CD14-positive monocyte (primary cell): ENCODE data around the gene RPL18. TPM values are rescaled to one million over a fixed set of nuclear protein-coding genes. Genes with fewer than 3 reads are reported as not detected.

Source experiments
- DNase-seq, 3 donors: peaks; one replicate each; pipeline ENCODE4 v3.0.0-alpha.2; 2011 to 2022
- H2AFZ ChIP-seq: 2 replicates; pipeline ENCODE4 v1.6.0; 2012; ENCODE audit warnings: mild to moderate bottlenecking, low read depth, low read length, inconsistent platforms; ENCODE audit not compliant: insufficient read depth, poor library complexity, severe bottlenecking
- H3K27ac ChIP-seq, 2 donors: 1 replicate in 1 of 2; 2 replicates in 1 of 2; pipeline ENCODE4 v1.5.1; 2012 to 2013; ENCODE audit warnings: low read length in 2 of 2, control low read depth in 1 of 2, inconsistent platforms in 1 of 2, low read depth in 1 of 2, mild to moderate bottlenecking in 1 of 2
- H3K27me3 ChIP-seq, 2 donors: one replicate each; pipeline versions ENCODE4 v1.6.0 to v1.6.1; 2011 to 2013; ENCODE audit warnings: low read length in 2 of 2; ENCODE audit not compliant: control insufficient read depth in 2 of 2, insufficient read depth in 2 of 2
- H3K36me3 ChIP-seq, 2 donors: replicated peaks in 1 of 2; 1 replicate in 1 of 2; 2 replicates in 1 of 2; pipeline versions ENCODE4 v1.5.1 to v1.6.1; 2012 to 2013; ENCODE audit warnings: low read length in 2 of 2, control low read depth in 1 of 2, inconsistent platforms in 1 of 2, mild to moderate bottlenecking in 1 of 2; ENCODE audit not compliant: insufficient read depth in 2 of 2, control insufficient read depth in 1 of 2
- H3K4me1 ChIP-seq, 2 donors: 1 replicate in 1 of 2; 2 replicates in 1 of 2; pipeline versions ENCODE4 v1.5.1 to v1.6.1; 2012 to 2013; ENCODE audit warnings: low read length in 2 of 2, control low read depth in 1 of 2, inconsistent platforms in 1 of 2, mild to moderate bottlenecking in 1 of 2, moderate library complexity in 1 of 2; ENCODE audit not compliant: insufficient read depth in 2 of 2, control insufficient read depth in 1 of 2
- H3K4me2 ChIP-seq: replicated peaks from 2 replicates; pipeline ENCODE3; 2012; ENCODE audit warnings: low read length, moderate library complexity, mild to moderate bottlenecking; ENCODE audit not compliant: poor library complexity, severe bottlenecking; ENCODE audit errors: extremely low read depth
- H3K4me3 ChIP-seq, 3 experiments: fragments of 200-600 bp in 1 of 3; sonication (generic) in 1 of 3; replicated peaks in 1 of 3; 1 replicate in 2 of 3; 2 replicates in 1 of 3; pipeline ENCODE4 v1.5.1; 2011 to 2013; ENCODE audit warnings: low read length in 3 of 3, mild to moderate bottlenecking in 3 of 3, control low read depth in 2 of 3, low read depth in 2 of 3, inconsistent platforms in 1 of 3, moderate library complexity in 1 of 3
- H3K79me2 ChIP-seq: 2 replicates; pipeline ENCODE4 v1.6.0; 2012; ENCODE audit warnings: mild to moderate bottlenecking, control low read depth, inconsistent platforms, low read length, moderate library complexity; ENCODE audit not compliant: insufficient read depth
- H3K9ac ChIP-seq: 2 replicates; pipeline ENCODE4 v1.6.0; 2017; ENCODE audit warnings: low read length, mild to moderate bottlenecking; ENCODE audit not compliant: insufficient read depth, poor library complexity, severe bottlenecking
- H3K9me3 ChIP-seq, 2 donors: replicated peaks in 1 of 2; 1 replicate in 1 of 2; 2 replicates in 1 of 2; pipeline versions ENCODE4 v1.5.1 to v1.6.1; 2012 to 2013; ENCODE audit warnings: low read length in 2 of 2, control low read depth in 1 of 2; ENCODE audit not compliant: control insufficient read depth in 1 of 2, insufficient read depth in 1 of 2
- H4K20me1 ChIP-seq: 2 replicates; pipeline ENCODE4 v1.6.0; 2012; ENCODE audit warnings: mild to moderate bottlenecking, low read length, control low read depth, moderate library complexity; ENCODE audit not compliant: insufficient read depth
- H3K27ac Mint-ChIP-seq, 7 donors: one replicate each; pipeline ENCODE4 v1.8.0; 2020; ENCODE audit warnings: mild to moderate bottlenecking in 7 of 7, mixed read lengths in 7 of 7, moderate library complexity in 6 of 7, inconsistent platforms in 2 of 7
- H3K27me3 Mint-ChIP-seq, 3 donors: one replicate each; pipeline ENCODE4 v1.8.0; 2021 to 2022; ENCODE audit warnings: low read depth in 3 of 3, mild to moderate bottlenecking in 3 of 3, mixed read lengths in 3 of 3, moderate library complexity in 3 of 3, inconsistent platforms in 1 of 3
- H3K36me3 Mint-ChIP-seq, 2 donors: one replicate each; pipeline ENCODE4 v1.8.0; 2020; ENCODE audit warnings: mixed read lengths in 2 of 2, inconsistent platforms in 1 of 2, mild to moderate bottlenecking in 1 of 2
- H3K4me1 Mint-ChIP-seq: one replicate; pipeline ENCODE4 v1.8.0; 2020; ENCODE audit warnings: mild to moderate bottlenecking, mixed read lengths
- H3K4me3 Mint-ChIP-seq, 2 donors: one replicate each; pipeline ENCODE4 v1.8.0; 2020; ENCODE audit warnings: mild to moderate bottlenecking in 2 of 2, mixed read lengths in 2 of 2, moderate library complexity in 1 of 2
- H3K9me3 Mint-ChIP-seq, 7 donors: one replicate each; pipeline ENCODE4 v1.8.0; 2020 to 2022; ENCODE audit warnings: mixed read lengths in 7 of 7, mild to moderate bottlenecking in 6 of 7, moderate library complexity in 6 of 7, inconsistent platforms in 2 of 7
- WGBS: methylation state at CpG from one replicate; pipeline ENCODE4 v1.1.5; 2013; ENCODE audit warnings: missing lambda C conversion rate; ENCODE audit not compliant: insufficient coverage; 5-methylcytosine and 5-hydroxymethylcytosine counted together
- intact Hi-C, 2 donors: fragments of 100-400 bp; cut with micrococcal nuclease; formaldehyde crosslinking; loops; one replicate each; pipeline versions ENCODE4 v1.15.0 to v1.15.1; 2023
- polyA plus RNA-seq, 3 donors: library from polyadenylated mRNA; depleted of rRNA in 1 of 3; unstranded in 2 of 3; stranded (reverse) in 1 of 3; fragments of 300-500 nt in 2 of 3; fragments of >200 nt in 1 of 3; fragmentation: Illumina TruSeq in 2 of 3; gene quantifications; 1 replicate in 2 of 3; 2 replicates in 1 of 3; pipeline ENCODE4 v1.2.3, GENCODE V29; 2012 to 2021
- TF ChIP-seq, protein P1 (sequence below): fragments of 200-600 bp; IDR thresholded peaks from one replicate; pipeline ENCODE4 v1.8.0; 2022; ENCODE audit warnings: antibody characterized with exemption, mild to moderate bottlenecking

RPL18 gene
- polyA plus RNA-seq, 3 donors: 803 to 1,540 (median 892) TPM

DNA sequence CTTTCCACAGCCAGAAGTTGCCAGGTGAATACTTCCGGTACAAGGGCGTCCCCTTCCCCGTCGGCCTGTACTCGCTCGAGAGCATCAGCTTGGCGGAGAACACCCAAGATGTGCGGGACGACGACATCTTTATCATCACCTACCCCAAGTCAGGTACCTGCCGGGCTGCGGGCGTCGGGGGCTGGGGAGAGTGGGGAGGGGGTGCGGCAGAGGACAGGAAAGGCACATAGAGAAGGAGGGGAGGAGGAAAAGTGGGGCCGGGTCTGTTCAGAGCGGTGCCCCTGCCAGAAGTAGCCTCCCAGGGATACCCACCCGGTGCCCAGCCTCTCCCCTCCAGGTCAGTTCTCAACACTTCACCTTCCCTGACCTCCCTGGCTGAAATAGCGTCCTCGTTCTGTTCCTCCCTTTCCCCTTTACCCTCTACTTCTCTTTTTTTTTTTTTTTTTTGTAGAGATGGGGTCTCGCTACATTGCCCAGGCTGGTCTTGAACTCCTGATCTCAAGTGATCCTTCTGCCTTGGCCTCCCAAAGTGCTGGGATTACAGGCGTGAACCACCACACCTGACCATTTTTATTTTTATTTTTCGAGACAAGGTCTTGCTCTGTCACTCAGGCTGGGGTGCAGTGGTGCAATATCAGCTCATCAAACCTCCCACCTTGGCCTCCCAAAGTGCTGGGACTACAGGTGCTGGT lies 42.9 kb downstream of the RPL18 start:
- no peaks in the 10 kb centered on the region for H3K27me3 ChIP-seq
- no peaks in the 10 kb centered on the region for H4K20me1 ChIP-seq
- H3K27ac ChIP-seq: no peak overlapping the region
- H3K4me3 ChIP-seq: no peak overlapping the region
- intact Hi-C loops: no loop called here
- no peak overlapping the region for H3K4me2 ChIP-seq
- Mint-ChIP-seq H3K27ac (peak overlapping the region in 1 of 7 donors; percentile 2), H3K4me3 (peak overlapping the region in 1 of 2 donors; percentile 16), H3K36me3 (no peaks in the 10 kb centered on the region), H3K27me3 (peaks cover 3 to 10% (median 5%) of the 10 kb centered on the region in 3 donors), H3K9me3 (peaks cover 0 to 5% (median 0%) of the 10 kb centered on the region in 7 donors), H3K4me1 (no peaks in the 10 kb centered on the region)
- H3K4me1 ChIP-seq: no peaks in the 10 kb centered on the region
- no peaks in the 10 kb centered on the region for H3K9me3 ChIP-seq
- 80% methylated on average over 1 of the region's 23 CpGs for WGBS
- no peak overlapping the region for H2AFZ ChIP-seq
- H3K36me3 ChIP-seq: no peaks in the 10 kb centered on the region
- no peak for DNase-seq
- H3K79me2 ChIP-seq: no peaks in the 10 kb centered on the region
- no peak overlapping the region for H3K9ac ChIP-seq
- TF ChIP-seq, protein P1, sequence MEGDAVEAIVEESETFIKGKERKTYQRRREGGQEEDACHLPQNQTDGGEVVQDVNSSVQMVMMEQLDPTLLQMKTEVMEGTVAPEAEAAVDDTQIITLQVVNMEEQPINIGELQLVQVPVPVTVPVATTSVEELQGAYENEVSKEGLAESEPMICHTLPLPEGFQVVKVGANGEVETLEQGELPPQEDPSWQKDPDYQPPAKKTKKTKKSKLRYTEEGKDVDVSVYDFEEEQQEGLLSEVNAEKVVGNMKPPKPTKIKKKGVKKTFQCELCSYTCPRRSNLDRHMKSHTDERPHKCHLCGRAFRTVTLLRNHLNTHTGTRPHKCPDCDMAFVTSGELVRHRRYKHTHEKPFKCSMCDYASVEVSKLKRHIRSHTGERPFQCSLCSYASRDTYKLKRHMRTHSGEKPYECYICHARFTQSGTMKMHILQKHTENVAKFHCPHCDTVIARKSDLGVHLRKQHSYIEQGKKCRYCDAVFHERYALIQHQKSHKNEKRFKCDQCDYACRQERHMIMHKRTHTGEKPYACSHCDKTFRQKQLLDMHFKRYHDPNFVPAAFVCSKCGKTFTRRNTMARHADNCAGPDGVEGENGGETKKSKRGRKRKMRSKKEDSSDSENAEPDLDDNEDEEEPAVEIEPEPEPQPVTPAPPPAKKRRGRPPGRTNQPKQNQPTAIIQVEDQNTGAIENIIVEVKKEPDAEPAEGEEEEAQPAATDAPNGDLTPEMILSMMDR: no peak

GRCh38 chr19:48573163-48573505 lies 45.8 kb downstream of the RPL18 start:
- H4K20me1 ChIP-seq: no peaks in the 10 kb centered on the region
- H2AFZ ChIP-seq: peak overlapping the region; percentile 13
- Mint-ChIP-seq H3K27ac (no peak overlapping the region), H3K9me3 (peaks cover 0 to 3% (median 0%) of the 10 kb centered on the region in 7 donors), H3K27me3 (peaks cover 10 to 25% (median 21%) of the 10 kb centered on the region in 3 donors), H3K36me3 (no peaks in the 10 kb centered on the region), H3K4me3 (no peak overlapping the region), H3K4me1 (no peaks in the 10 kb centered on the region)
- WGBS: 96% methylated on average over 12 of the region's 12 CpGs
- no peak overlapping the region for H3K27ac ChIP-seq
- intact Hi-C loops: no loop called here
- H3K79me2 ChIP-seq: no peaks in the 10 kb centered on the region
- H3K9ac ChIP-seq: no peak overlapping the region
- no peaks in the 10 kb centered on the region for H3K9me3 ChIP-seq
- no peak overlapping the region for H3K4me3 ChIP-seq
- TF ChIP-seq, protein P1: no peak
- no peaks in the 10 kb centered on the region for H3K4me1 ChIP-seq
- H3K27me3 ChIP-seq: peaks cover 0 to 5% of the 10 kb centered on the region in 2 donors
- no peak for DNase-seq
- H3K4me2 ChIP-seq: no peak overlapping the region
- H3K36me3 ChIP-seq: no peaks in the 10 kb centered on the region
